Measurements from ENCODE around the gene PCDH8. TPM values are rescaled to one million over a fixed set of nuclear protein-coding genes. Genes with fewer than 3 reads are reported as not detected.

Gene PCDH8
- total RNA-seq, result not detected in 2 replicates

- DNase-seq (ENCODE audit: extremely low read depth, low read depth, low spot score), result no peak
These were observed at the start of gene PCDH8 for GRCh38 chr13:52848455-52849195. Gene PCDH8, minus strand, starts transcription at chr13:52848640. Its CDS starts 204 bp downstream, at chr13:52848436.

GRCh38 chr13:52896827-52897659, 48.6 kb upstream of the PCDH8 start:
- DNase-seq (ENCODE audit: extremely low read depth, low read depth, low spot score), result no peak

- no peak for DNase-seq (ENCODE audit: extremely low read depth, low read depth, low spot score)
These were observed 46.0 kb upstream of the PCDH8 start for GRCh38 chr13:52894413-52894812.

GRCh38 chr13:52892925-52893324, 44.5 kb upstream of the PCDH8 start:
- DNase-seq (ENCODE audit: extremely low read depth, low read depth, low spot score), result no peak

GRCh38 chr13:52891706-52892105, 43.3 kb upstream of the PCDH8 start:
- DNase-seq (ENCODE audit: extremely low read depth, low read depth, low spot score), result no peak

GRCh38 chr13:52887165-52887564, 38.7 kb upstream of the PCDH8 start:
- no peak for DNase-seq (ENCODE audit: extremely low read depth, low read depth, low spot score)

- DNase-seq (ENCODE audit: extremely low read depth, low read depth, low spot score), result no peak
These were observed 36.7 kb upstream of the PCDH8 start for GRCh38 chr13:52885141-52885540.

GRCh38 chr13:52884429-52885010, 36.1 kb upstream of the PCDH8 start:
- DNase-seq (ENCODE audit: extremely low read depth, low read depth, low spot score), result no peak

- DNase-seq (ENCODE audit: extremely low read depth, low read depth, low spot score), result no peak
These were observed 34.3 kb upstream of the PCDH8 start for GRCh38 chr13:52882785-52883184.

GRCh38 chr13:52879950-52880741, 31.7 kb upstream of the PCDH8 start:
- no peak for DNase-seq (ENCODE audit: extremely low read depth, low read depth, low spot score)

GRCh38 chr13:52878831-52879230, 30.4 kb upstream of the PCDH8 start:
- DNase-seq (ENCODE audit: extremely low read depth, low read depth, low spot score), result no peak

- DNase-seq (ENCODE audit: extremely low read depth, low read depth, low spot score), result no peak
These were observed 21.7 kb upstream of the PCDH8 start for GRCh38 chr13:52870143-52870542.

- no peak for DNase-seq (ENCODE audit: extremely low read depth, low read depth, low spot score)
These were observed 21.2 kb upstream of the PCDH8 start for GRCh38 chr13:52869621-52870020.

GRCh38 chr13:52869050-52869449, 20.6 kb upstream of the PCDH8 start:
- DNase-seq (ENCODE audit: extremely low read depth, low read depth, low spot score), result no peak

GRCh38 chr13:52868190-52868589, 19.8 kb upstream of the PCDH8 start:
- no peak for DNase-seq (ENCODE audit: extremely low read depth, low read depth, low spot score)

GRCh38 chr13:52864941-52865340, 16.5 kb upstream of the PCDH8 start:
- DNase-seq (ENCODE audit: extremely low read depth, low read depth, low spot score), result no peak

- DNase-seq (ENCODE audit: extremely low read depth, low read depth, low spot score), result no peak
These were observed 14.1 kb upstream of the PCDH8 start for GRCh38 chr13:52862358-52863206.

GRCh38 chr13:52852444-52852843, 4.0 kb upstream of the PCDH8 start:
- DNase-seq (ENCODE audit: extremely low read depth, low read depth, low spot score), result no peak

- DNase-seq (ENCODE audit: extremely low read depth, low read depth, low spot score), result no peak
These were observed 2.9 kb upstream of the PCDH8 start for GRCh38 chr13:52851137-52851962.
